GM21737 (cell line): ENCODE results near the gene MPZL2.
"Not testable (repeated sequence)": the region's sequence is repeated elsewhere in the genome, so short reads cannot be mapped to it uniquely, and the experiment has no call there.

ENCODE experiments used
- ATAC-seq: cut with Tn5 transposase; IDR thresholded peaks from one replicate; pipeline ENCODE4 v1.9.1; 2021; ENCODE audit warnings: mild to moderate bottlenecking, moderate library complexity; ENCODE audit not compliant: unreplicated experiment

The MPZL2 gene

DNA sequence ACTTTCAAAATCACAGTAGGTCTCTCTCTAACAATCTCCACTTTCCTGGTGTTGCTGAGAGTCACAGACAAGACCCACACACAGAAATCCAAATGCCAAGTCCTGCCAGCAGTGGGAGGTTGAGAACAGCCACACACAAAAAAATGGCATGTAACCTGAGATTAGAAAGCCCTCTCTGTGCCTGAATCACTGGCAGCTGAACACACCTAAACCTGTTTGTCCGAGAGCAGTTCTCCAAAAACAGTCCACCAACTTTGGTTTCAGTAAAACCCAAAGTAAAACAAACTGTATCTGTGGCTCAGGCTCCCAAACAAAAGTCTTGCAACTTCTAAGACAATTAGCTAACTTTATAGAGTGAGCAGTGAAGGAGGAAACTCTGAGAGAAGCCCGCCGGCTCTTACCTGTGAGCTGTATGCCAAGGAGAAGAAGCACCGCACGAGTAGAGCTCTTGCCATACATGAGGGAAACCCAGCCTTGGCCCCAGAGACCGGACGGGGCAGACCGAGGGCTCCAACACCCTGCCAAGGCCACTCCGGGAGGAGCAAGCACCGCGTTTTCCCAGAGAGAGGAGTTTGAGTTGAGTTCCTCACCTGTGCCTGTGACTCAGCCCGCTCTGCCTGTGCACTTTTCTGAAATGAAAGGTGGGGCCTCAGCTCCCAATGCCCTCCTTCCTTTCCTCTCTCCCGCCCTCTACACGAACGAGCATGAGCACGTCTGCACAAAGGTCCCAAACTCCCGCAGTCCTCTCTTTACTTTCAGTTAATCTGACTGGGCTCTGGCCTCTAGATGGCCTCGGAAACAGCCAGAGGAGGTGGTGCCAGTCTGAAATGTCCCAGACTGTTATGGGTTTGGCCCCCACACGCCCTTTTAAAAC lies at the start of gene MPZL2:
TSS of gene MPZL2 (minus strand) at position 603 of the 874 bp plus-strand sequence. CDS start at position 459, 144 bp downstream.
- no peak for ATAC-seq

DNA sequence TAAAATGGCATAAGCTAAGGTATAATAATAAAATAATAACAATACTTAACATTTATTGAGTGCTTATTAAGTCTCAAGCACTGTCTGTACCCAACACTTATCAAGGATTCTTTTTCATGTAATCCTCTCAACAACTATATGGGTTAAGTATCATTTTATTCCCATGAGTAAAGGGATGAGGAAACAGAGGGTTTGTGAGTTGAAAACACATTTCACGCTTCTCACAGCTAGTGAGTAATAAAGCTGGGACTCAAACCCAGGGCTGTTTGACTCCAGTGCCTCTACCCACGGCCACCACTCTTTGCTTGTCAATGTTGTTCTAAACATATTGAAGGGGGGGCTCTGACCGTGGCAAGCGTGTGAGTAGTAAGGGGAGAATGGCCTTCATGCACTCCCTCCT lies 49.1 kb upstream of the MPZL2 start:
- ATAC-seq = no peak

DNA sequence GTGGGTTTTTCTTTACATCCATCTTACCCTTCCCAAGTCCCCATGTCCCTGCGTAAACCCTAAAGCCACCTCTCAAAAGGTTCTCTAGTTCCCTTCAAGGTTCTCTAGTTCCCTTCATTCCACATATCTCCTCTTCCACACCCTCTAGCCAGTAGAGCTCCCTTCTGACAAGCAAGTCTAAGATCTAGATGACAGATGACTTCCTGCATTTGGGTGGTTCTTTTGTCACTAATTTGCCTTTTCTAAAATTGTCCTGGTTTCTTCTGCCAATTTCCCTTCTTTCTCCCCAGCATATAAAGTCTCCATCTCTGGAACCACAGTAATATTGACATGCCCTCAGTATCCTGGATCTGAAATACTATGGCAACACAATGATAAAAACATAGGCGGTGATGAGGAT lies 48.2 kb upstream of the MPZL2 start:
- no peak for ATAC-seq

DNA sequence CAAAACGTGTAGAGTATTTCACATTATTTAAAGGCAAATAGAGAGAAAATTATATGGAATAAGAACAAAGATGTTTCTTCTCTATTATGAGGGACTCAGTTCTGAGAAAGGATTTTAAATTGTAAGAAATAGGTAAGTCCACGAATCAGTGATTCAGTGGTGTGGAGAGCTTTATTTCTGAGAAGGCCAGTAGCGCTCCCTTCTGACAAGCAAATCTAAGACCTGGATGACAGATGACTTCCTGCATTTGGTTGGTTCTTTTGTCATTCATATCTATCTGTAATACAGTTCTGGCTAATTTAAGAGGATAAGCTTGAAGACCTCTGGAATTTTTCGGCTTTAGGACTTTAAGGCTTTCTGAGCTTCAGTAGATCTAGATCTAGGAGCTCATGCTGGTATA lies 47.4 kb upstream of the MPZL2 start:
- no peak for ATAC-seq

DNA sequence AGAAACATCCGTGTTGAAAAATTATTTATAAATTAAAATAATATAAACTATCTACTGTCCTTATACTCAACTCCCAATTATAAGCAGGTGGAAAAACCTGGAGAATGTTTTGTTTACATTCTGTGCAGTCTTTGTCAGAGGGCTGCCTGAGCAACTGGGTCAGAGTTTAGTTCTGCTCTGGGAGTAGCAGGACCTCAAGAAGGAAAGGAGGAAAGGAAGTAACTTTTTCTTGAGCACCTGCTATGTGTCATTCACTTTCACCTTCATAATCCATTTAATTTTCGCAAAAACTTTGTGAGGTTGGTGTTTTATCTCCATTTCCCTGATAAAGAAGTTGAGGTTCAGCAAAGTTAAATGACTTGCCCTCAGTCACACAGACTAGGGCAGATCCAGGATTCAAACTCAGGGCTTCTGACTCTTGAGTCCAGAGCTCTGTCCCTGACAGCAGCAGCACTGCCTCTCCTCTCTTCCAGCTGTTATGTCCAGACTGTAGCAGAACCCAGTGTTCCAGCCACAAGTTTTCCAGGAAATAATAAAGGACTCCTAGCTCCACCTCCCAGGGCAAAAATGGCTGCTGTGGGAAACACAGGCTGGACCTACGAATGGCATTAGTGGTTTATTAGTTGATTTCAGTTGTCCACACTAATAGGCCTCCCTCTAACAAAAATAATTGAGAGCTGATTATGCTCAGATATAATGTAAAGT lies 46.8 kb upstream of the MPZL2 start:
- no peak for ATAC-seq

DNA sequence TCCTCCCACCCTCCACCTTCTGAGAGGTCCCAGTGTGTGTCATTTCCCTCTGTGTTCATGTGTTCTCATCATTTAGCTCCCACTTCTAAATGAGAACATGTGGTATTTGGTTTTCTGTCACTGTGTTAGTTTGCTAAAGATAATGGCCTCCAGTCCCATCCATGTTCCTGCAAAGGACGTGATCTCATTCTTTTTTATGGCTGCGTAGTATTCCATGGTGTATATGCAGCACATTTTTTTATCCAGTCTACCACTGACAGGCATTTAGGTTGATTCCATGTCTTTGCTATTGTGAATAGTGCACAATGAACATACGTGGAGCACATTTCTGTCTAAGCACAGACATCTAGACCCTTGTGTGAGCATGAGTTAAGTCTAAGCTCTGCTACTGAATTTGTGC lies 46.2 kb upstream of the MPZL2 start:
- no peak for ATAC-seq

DNA sequence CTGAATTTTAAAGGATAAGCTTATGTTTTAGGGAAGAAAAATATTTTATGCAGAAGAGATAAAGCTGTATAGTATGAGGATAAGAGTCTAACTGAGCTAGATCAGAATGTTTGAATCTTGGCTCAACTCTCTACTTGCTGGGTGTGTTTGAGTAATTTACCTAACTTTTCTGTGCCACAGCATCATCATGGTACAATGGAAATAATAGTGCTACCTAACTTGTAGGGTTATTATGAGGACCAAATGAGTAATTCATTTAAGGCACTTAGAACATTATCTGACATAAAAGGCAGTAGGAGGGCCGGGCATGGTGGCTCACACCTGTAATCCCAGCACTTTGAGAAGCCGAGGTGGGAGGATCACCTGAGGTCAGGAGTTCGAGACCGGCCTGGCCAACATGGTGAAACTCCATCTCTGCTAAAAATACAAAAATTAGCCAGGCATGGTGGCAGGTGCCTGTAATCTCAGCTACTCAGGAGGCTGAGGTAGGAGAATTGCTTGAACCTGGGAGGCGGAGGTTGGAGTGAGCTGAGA lies 45.0 kb upstream of the MPZL2 start:
- not testable (repeated sequence) for ATAC-seq

DNA sequence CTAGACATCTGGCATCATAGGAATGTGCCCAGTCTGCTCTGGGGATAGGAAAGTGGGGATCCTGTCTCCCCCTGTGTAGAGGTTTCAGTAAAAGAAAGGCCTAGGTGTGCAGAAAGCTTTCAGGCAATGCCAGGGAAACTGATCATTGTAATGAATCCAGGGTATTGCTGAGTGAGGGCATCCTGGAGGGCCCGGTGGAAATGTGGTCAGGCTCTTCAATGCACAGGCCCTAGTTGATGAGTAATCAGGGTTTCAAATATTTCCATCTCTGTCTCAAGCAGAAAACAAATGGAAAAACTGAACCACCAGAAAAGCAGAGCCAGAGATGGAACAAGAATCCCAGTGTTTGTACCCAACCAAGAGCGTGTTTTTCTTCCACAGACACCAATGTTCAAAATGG lies 42.5 kb upstream of the MPZL2 start:
- ATAC-seq = no peak

DNA sequence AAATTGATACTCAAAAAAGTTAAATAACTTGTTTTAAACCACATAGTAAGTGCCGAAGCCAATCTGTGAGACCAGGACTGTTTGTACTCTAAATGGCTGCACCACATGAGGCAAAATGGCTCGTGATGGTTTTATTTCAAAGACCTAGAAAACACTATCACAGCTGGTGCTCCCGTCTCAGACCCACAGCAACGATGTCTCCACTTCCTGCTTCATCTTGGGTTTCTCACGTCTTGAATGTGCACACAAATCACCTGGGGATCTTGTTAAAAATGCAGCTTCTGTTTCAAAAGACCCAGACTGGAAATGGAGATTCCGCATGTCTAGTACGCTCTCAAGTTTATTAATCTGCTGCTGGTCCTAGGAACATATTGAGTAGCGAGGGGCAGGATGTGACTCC lies 41.6 kb upstream of the MPZL2 start:
- no peak for ATAC-seq

DNA sequence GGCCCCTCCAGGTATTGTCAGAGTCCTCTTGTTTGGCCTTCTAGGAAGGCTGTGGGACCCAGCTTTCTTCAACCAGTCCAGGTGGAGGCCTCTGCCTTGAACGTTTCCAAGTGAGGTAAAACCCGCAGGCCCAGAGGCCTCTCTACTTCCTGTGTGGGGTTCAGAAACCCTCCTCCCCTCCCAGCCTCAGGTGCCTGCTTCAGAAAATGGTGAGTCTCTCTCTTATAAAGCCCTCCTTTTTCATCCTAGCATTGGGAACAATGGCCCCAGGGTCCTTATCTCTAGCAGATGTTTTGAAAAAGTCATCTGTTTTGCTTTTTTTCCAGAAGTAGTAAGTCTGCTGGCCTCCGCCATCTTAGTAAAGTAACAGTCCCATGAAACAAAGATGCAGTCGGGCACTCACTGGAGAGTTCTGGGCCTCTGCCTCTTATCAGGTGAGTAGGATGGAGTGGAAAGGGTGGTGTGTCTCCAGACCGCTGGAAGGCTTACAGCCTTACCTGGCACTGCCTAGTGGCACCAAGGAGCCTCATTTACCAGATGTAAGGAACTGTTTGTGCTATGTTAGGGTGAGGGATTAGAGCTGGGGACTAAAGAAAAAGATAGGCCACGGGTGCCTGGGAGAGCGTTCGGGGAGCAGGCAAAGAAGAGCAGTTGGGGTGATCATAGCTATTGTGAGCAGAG lies 40.6 kb upstream of the MPZL2 start, which contains the start of gene CD3E:
TSS of gene CD3E (plus strand) at position 163 of the 681 bp plus-strand sequence. CDS start at position 386, 223 bp downstream.
- no peak for ATAC-seq

DNA sequence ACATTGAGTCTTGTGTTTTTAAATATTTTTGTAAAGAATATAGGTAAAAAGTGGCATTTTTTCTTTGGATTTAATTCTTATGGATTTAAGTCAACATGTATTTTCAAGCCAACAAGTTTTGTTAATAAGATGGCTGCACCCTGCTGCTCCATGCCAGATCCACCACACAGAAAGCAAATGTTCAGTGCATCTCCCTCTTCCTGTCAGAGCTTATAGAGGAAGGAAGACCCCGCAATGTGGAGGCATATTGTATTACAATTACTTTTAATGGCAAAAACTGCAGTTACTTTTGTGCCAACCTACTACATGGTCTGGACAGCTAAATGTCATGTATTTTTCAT lies 40.1 kb upstream of the MPZL2 start:
- no peak for ATAC-seq

DNA sequence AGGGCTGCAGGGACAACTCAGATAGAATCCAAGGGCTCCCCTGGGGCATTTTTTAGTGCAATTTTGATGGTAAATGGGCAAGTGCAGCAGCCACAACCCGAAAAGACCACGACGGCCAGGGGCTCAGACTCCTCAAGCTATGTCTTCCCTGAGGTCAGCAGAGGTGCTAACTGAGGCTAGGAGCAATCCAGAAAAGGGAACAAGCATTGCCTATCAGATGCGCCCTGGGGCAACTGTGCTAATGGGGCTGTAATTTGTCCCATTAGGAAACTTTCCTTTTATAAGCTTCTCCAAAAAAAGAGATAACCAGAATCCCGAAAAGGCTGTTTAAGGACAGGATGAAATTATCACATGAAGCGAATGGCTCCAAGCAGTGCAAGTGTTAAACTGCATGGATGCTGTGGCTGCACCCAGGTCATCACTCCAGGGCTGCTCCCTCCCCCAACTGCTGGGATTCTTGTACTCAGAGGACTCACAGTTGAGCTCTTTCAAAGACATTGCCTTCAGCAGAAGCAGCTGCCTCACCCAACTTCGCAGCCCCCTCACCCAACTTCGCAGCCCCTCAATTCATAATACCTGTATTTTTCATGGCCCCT lies 37.6 kb upstream of the MPZL2 start:
- no peak for ATAC-seq

DNA sequence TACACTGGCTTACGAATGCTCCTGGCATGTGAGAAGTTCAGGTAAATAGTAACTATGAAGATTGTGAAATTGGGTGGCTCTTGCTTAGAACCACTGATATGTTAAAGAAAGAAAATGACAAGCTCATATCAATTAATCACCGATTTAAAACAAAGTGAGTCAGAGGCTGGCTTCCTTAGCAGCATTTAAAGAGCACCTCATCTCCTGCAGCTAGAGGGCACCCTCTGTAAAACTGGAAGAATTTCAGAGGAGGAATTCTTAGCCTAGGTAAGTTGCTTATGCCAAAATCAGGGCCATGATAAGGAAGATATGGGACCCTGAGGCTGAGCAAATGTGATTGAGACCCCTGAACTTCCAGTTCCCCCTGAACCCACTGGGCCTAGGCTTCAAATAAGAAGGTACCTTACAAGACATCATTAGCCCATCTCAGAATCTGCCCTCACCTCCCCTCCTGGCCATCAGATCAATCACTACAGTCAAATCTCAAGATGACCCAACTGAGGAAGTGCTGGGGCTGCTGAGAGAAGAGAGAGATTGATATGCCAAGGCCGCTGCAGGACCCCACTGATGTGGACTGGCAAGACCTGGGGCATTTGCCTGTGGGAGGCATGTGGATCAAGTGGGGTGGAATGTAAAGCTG lies 31.8 kb upstream of the MPZL2 start:
- ATAC-seq = no peak

DNA sequence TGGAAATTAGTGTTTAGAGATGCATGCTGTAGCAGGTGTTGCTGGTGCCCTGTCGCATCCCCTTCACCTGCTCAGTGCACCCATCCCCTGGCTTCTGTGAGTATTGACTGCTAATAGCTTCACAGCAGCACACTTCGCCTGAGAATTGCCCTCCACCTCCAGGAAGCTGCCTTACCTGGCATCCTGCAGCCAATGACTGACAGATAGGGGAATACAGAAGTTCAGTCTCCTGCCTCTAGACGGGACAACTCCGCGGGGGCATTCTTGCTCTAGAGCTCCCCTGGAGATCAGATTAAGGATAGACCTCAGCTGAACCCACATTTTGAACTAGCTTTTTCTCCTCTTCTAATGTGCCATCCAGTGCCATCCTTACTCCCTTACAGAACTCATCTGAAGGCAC lies 31.1 kb upstream of the MPZL2 start:
- ATAC-seq = no peak

DNA sequence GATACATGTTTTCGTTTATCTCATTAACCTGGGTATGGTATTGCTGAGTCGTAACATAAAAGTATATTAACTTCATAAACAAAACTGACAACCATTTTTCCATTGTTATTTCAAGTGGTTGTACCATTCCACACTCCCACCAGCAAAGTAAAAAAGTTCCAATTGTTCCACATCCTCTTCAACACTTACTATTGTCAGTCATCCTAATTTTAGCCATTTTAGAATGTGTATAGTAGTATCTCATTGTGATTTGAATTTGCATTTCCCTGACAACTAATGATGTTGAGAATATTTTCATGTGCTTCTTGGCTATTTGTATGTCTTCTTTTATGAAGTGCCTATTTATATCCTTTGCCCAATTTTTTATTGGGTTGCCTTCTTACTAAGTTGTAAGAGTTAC lies 30.0 kb upstream of the MPZL2 start:
- ATAC-seq = no peak

DNA sequence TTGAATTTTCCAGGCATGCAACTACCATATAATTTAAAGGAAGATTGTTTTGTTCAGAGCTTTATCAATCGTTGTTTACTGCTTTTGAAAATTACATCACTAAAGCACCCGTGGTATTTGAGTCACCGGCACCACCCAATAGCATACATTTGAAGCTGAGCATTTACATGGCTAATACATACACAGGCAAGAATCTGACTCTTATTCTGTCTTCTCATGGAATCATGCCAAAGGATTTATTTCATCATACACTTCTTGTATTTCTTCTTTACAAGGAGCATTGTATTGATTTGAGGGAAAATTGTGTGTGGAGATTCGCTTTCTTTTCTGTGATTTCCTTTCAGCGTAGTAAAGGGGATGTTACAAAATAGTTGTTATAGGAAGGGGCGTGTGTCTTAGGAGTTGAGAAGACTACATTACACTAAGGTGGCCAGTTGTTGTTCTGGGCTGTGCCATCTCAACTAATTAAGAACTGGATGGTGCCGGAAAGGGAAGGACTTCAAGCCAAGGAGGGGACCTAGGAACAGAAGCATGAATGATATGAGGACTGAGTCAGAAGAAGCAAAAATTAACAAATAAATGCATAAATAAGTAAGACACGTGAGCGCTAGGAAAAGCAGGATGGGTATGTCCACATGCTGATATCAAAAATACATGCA lies 27.5 kb upstream of the MPZL2 start:
- no peak for ATAC-seq

DNA sequence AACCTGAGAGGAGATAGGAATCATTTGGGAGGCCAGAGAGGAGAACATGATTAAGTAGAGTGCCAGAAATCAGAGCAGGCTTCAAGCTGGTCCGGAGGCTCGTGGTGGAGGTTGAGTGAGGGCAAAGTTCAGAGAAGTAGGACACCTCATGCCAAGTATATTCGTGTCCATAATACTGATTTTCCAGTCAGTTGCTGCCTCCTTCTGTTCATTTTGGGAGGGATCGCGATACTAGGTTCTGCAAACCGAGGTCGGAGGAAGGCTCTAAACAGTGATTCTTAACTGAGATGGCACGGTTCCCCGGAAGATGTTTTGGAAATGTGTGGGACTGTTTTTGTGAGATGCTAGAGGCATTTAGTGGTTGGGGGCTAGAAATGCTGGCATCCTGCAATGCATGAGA lies 26.8 kb upstream of the MPZL2 start:
- ATAC-seq = no peak

DNA sequence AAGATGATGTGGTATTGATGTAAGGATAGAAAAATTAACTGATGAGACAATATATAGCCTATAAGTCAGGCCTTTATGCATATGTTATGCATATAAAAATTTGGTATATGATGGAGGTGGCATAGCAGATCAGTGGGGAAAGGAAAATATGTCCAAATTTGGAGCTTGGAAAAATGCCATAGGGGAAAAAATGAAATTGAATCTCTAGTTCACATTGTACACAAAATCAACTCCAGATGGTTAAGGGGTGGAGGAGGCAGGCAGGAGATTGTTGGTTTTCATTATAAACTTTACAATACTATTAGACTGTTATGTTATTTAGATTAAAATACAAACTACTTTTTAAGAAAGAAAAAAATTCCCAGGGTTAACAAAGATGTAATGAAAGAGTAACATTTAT lies 25.3 kb upstream of the MPZL2 start:
- no peak for ATAC-seq

DNA sequence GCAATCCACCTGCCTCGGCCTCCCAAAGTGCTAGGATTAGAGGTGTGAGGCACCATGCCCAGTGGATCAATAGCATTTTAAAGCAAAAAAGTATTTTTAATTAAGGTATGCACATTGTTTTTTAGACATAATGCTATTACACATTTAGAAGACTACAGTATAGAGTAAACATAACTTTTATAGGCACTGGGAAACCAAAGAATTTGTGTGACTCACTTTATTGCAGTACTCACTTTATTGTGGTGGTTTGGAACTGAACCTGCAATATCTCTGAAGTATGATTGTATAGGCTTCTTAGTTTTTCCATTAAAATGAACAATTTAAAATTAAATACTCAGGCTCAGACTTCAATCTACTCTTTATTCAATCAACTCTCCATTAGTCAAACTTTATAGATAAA lies 22.9 kb upstream of the MPZL2 start:
- ATAC-seq = no peak

DNA sequence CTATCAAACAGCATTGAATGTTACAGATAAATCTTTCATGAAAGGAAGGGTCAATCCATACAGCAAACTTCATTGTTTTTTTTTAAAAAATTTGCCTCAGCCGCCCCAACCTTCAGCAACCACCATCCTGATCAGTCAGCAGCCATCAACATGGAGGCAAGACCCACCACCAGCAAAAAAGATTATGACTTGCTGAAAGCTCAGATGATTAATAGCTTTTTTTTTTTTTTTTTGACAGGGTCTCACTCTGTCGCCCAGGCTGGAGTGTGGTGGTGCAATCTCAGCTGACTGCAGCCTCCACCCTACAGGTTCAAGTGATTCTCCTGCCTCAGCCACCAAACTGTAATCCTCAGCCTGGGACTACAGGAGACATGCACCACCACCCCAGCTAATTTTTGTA lies 22.4 kb upstream of the MPZL2 start:
- ATAC-seq = no peak
